ENCODE results near the gene CAPN9. TPM values are rescaled to one million over a fixed set of nuclear protein-coding genes. Genes with fewer than 3 reads are reported as not detected.

CAPN9 gene
- total RNA-seq, 2 donors from 2014 or later = not detected

- no peak for DNase-seq (ENCODE audit: low spot score)
- intact Hi-C loops (cut with DNase I) = no loop called here
These were observed 3.3 kb upstream of the CAPN9 start for GRCh38 chr1:230743899-230744298.

- no peak for DNase-seq (ENCODE audit: low spot score)
- intact Hi-C loops (cut with DNase I) = no loop called here
These were observed 2.8 kb upstream of the CAPN9 start for GRCh38 chr1:230744382-230744781.

GRCh38 chr1:230745071-230745470 is 2.1 kb upstream of the CAPN9 start:
- DNase-seq (ENCODE audit: low spot score) = no peak
- intact Hi-C loops (cut with DNase I) = no loop called here

- DNase-seq (ENCODE audit: low spot score) = no peak
- intact Hi-C loops (cut with DNase I) = no loop called here
These were observed 571 bp upstream of the CAPN9 start for GRCh38 chr1:230746617-230747016.

GRCh38 chr1:230747890-230748800 is 957 bp downstream of the CAPN9 start:
- intact Hi-C loops (cut with DNase I) = no loop called here
- no peak for DNase-seq (ENCODE audit: low spot score)

GRCh38 chr1:230749150-230749549 is 2.0 kb downstream of the CAPN9 start:
- intact Hi-C loops (cut with DNase I) = no loop called here

GRCh38 chr1:230749635-230750034 is 2.4 kb downstream of the CAPN9 start:
- DNase-seq (ENCODE audit: low spot score) = no peak
- intact Hi-C loops (cut with DNase I) = no loop called here

More at GRCh38 chr1:230749150-230749549, 2.0 kb downstream of the CAPN9 start:
- no peak for DNase-seq (ENCODE audit: low spot score)

- no peak for DNase-seq (ENCODE audit: low spot score)
- intact Hi-C loops (cut with DNase I) = no loop called here
These were observed 3.4 kb downstream of the CAPN9 start for GRCh38 chr1:230750576-230750975.

- DNase-seq (ENCODE audit: low spot score) = no peak
- intact Hi-C loops (cut with DNase I) = no loop called here
These were observed 3.9 kb downstream of the CAPN9 start for GRCh38 chr1:230750986-230751625.

GRCh38 chr1:230752407-230752806 is 5.2 kb downstream of the CAPN9 start:
- DNase-seq (ENCODE audit: low spot score) = no peak
- intact Hi-C loops (cut with DNase I) = no loop called here

- no peak for DNase-seq (ENCODE audit: low spot score)
- intact Hi-C loops (cut with DNase I) = no loop called here
These were observed 6.0 kb downstream of the CAPN9 start for GRCh38 chr1:230753191-230753585.

- intact Hi-C loops (cut with DNase I) = no loop called here
These were observed 6.5 kb downstream of the CAPN9 start for GRCh38 chr1:230753586-230754251.

GRCh38 chr1:230754796-230755195 is 7.6 kb downstream of the CAPN9 start:
- intact Hi-C loops (cut with DNase I) = no loop called here
- no peak for DNase-seq (ENCODE audit: low spot score)

More at GRCh38 chr1:230753586-230754251, 6.5 kb downstream of the CAPN9 start:
- no peak for DNase-seq (ENCODE audit: low spot score)

GRCh38 chr1:230757856-230758708 is 10.9 kb downstream of the CAPN9 start:
- intact Hi-C loops (cut with DNase I) = no loop called here
- DNase-seq (ENCODE audit: low spot score) = no peak

GRCh38 chr1:230758709-230759368 is 11.7 kb downstream of the CAPN9 start:
- intact Hi-C loops (cut with DNase I) = no loop called here
- DNase-seq (ENCODE audit: low spot score) = no peak

GRCh38 chr1:230759369-230760065 is 12.3 kb downstream of the CAPN9 start:
- intact Hi-C loops (cut with DNase I) = no loop called here
- no peak for DNase-seq (ENCODE audit: low spot score)

GRCh38 chr1:230760360-230760827 is 13.2 kb downstream of the CAPN9 start:
- intact Hi-C loops (cut with DNase I) = no loop called here
- DNase-seq (ENCODE audit: low spot score) = no peak
